Ishikawa (cell line): ENCODE measurements around the gene OR13C9.

ENCODE experiments used
- CEBPB ChIP-seq: IDR thresholded peaks from 2 replicates; pipeline ENCODE4 v1.6.1; 2012
- CREB1 ChIP-seq: IDR thresholded peaks from 2 replicates; pipeline ENCODE4 v1.6.1; 2012; ENCODE audit warnings: low read depth
- EGR1 ChIP-seq: IDR thresholded peaks from 2 replicates; pipeline ENCODE4 v1.6.1; 2012
- EP300 ChIP-seq: IDR thresholded peaks from 2 replicates; pipeline ENCODE4 v1.6.1; 2012; ENCODE audit warnings: borderline replicate concordance
- FOXM1 ChIP-seq: IDR thresholded peaks from 2 replicates; pipeline ENCODE4 v1.6.1; 2012; ENCODE audit warnings: low read depth, borderline replicate concordance
- MAX ChIP-seq: IDR thresholded peaks from 2 replicates; pipeline ENCODE4 v1.6.1; 2012
- NFIC ChIP-seq: IDR thresholded peaks from 2 replicates; pipeline ENCODE4 v1.6.1; 2012
- RAD21 ChIP-seq: IDR thresholded peaks from 2 replicates; pipeline ENCODE4 v1.6.1; 2012; ENCODE audit warnings: low read depth
- TAF1 ChIP-seq: IDR thresholded peaks from 2 replicates; pipeline ENCODE4 v1.6.1; 2012; ENCODE audit warnings: low read depth, mild to moderate bottlenecking
- TCF12 ChIP-seq: IDR thresholded peaks from 2 replicates; pipeline ENCODE4 v1.6.1; 2012; ENCODE audit warnings: low read depth
- TEAD4 ChIP-seq: IDR thresholded peaks from 2 replicates; pipeline ENCODE4 v1.6.1; 2012
- USF1 ChIP-seq: IDR thresholded peaks from 2 replicates; pipeline ENCODE4 v1.6.1; 2012
- YY1 ChIP-seq: IDR thresholded peaks from 2 replicates; pipeline ENCODE4 v1.6.1; 2012; ENCODE audit warnings: low read depth
- ZBTB7A ChIP-seq: IDR thresholded peaks from 2 replicates; pipeline ENCODE4 v1.6.1; 2012; ENCODE audit warnings: low read depth
- TF ChIP-seq, protein P1 (sequence below): IDR thresholded peaks from 2 replicates; pipeline ENCODE4 v1.6.1; 2012; ENCODE audit warnings: low read depth, mild to moderate bottlenecking

The OR13C9 gene

GRCh38 chr9:104572612-104573011 lies 45.4 kb downstream of the OR13C9 start:
- no peak for TF ChIP-seq TAF1
- TF ChIP-seq EGR1 = no peak
- no peak for TF ChIP-seq MAX
- TF ChIP-seq CEBPB = no peak
- no peak for TF ChIP-seq FOXM1
- TF ChIP-seq, protein P1, sequence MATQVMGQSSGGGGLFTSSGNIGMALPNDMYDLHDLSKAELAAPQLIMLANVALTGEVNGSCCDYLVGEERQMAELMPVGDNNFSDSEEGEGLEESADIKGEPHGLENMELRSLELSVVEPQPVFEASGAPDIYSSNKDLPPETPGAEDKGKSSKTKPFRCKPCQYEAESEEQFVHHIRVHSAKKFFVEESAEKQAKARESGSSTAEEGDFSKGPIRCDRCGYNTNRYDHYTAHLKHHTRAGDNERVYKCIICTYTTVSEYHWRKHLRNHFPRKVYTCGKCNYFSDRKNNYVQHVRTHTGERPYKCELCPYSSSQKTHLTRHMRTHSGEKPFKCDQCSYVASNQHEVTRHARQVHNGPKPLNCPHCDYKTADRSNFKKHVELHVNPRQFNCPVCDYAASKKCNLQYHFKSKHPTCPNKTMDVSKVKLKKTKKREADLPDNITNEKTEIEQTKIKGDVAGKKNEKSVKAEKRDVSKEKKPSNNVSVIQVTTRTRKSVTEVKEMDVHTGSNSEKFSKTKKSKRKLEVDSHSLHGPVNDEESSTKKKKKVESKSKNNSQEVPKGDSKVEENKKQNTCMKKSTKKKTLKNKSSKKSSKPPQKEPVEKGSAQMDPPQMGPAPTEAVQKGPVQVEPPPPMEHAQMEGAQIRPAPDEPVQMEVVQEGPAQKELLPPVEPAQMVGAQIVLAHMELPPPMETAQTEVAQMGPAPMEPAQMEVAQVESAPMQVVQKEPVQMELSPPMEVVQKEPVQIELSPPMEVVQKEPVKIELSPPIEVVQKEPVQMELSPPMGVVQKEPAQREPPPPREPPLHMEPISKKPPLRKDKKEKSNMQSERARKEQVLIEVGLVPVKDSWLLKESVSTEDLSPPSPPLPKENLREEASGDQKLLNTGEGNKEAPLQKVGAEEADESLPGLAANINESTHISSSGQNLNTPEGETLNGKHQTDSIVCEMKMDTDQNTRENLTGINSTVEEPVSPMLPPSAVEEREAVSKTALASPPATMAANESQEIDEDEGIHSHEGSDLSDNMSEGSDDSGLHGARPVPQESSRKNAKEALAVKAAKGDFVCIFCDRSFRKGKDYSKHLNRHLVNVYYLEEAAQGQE = no peak
- no peak for TF ChIP-seq EP300
- TF ChIP-seq USF1 = no peak
- no peak for TF ChIP-seq RAD21
- TF ChIP-seq ZBTB7A = no peak
- TF ChIP-seq CREB1 = no peak
- no peak for TF ChIP-seq TCF12
- TF ChIP-seq YY1 = no peak
- no peak for TF ChIP-seq TEAD4
- TF ChIP-seq NFIC = no peak

DNA sequence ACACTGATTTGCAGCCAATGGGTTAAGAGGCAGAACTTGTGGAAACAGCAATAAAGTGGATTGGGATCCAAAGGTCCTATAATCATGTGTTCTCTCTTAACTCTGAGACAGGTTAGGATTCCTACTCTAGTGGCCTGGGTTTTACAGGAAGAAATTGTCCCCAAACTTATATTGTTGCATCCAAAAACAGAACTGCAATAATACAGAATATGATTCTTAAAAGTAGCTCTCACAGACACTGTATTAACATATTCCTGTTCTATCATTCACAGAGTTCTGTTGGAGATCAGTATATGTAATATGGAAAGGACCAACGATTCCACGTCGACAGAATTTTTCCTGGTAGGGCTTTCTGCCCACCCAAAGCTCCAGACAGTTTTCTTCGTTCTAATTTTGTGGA lies 49.1 kb downstream of the OR13C9 start, which contains the start of gene OR13C8:
OR13C8 (plus strand) TSS at position 301 of the 400 bp plus-strand sequence; CDS start at position 301, 0 bp downstream.
- no peak for TF ChIP-seq CEBPB
- TF ChIP-seq EGR1 = no peak
- TF ChIP-seq EP300 = no peak
- no peak for TF ChIP-seq TCF12
- no peak for TF ChIP-seq TEAD4
